ENCODE data around the gene SEC24A.

- TF ChIP-seq, protein P1, sequence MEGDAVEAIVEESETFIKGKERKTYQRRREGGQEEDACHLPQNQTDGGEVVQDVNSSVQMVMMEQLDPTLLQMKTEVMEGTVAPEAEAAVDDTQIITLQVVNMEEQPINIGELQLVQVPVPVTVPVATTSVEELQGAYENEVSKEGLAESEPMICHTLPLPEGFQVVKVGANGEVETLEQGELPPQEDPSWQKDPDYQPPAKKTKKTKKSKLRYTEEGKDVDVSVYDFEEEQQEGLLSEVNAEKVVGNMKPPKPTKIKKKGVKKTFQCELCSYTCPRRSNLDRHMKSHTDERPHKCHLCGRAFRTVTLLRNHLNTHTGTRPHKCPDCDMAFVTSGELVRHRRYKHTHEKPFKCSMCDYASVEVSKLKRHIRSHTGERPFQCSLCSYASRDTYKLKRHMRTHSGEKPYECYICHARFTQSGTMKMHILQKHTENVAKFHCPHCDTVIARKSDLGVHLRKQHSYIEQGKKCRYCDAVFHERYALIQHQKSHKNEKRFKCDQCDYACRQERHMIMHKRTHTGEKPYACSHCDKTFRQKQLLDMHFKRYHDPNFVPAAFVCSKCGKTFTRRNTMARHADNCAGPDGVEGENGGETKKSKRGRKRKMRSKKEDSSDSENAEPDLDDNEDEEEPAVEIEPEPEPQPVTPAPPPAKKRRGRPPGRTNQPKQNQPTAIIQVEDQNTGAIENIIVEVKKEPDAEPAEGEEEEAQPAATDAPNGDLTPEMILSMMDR (conservative IDR thresholded peaks at IDR 0.05; ENCODE audit: low read depth, low read length) = no peak
- TF ChIP-seq EZH2 (IDR thresholded peaks at IDR 0.05; ENCODE audit: low read length, unreplicated experiment) (no peak), EZH2phosphoT487 (IDR thresholded peaks at IDR 0.05; ENCODE audit: borderline replicate concordance, low read length) (no peak)
Observed at GRCh38 chr5:134625559-134625958, 23.0 kb upstream of the SEC24A start.
